ENCODE data around the gene PGRMC2. TPM values are rescaled to one million over a fixed set of nuclear protein-coding genes. Genes with fewer than 3 reads are reported as not detected.
"Not testable (repeated sequence)": the region's sequence is repeated elsewhere in the genome, so short reads cannot be mapped to it uniquely, and the experiment has no call there.

Gene PGRMC2
- total and polyA plus RNA-seq, 4 donors: 49.0 to 74.8 (median 59.5) TPM

DNA sequence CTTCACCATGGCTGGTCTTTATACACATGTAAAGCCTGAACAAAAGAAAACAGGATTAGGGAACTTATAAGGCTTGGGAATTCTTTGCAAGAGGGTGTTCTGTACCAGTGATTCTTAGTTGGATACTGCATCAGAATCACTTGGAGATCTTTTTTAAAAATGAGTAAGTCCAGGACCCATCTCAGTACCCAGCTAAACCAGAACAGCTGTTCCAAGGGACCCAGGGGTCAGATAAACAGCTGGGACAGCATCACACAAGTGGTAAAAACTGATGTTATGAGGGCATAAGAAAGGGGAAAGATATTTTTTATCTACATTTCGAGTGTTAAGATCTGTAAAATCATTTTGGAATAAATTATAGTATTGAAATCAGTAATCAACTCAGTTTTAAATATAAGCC lies 16.1 kb downstream of the PGRMC2 start:
- DNase-seq: no peak
- H3K4me3 ChIP-seq (ENCODE audit: low read length in 2 of 2): no peak overlapping the region
- peaks cover 0 to 2% of the 10 kb centered on the region in 2 donors for H3K4me1 ChIP-seq (ENCODE audit: control insufficient read depth in 1 of 2, insufficient read depth in 2 of 2, low read length in 2 of 2)
- no peaks in the 10 kb centered on the region for H3K27me3 ChIP-seq (ENCODE audit: control insufficient read depth in 1 of 2, insufficient read depth in 2 of 2, low read length in 1 of 2)
- no peak for ATAC-seq (ENCODE audit: low FRiP score)
- intact Hi-C loops (cut with DNase I): no loop called here
- H3K27ac ChIP-seq (ENCODE audit: low read depth in 1 of 2, low read length in 2 of 2): no peak overlapping the region
- H3K36me3 ChIP-seq (ENCODE audit: control insufficient read depth in 1 of 2, insufficient read depth in 2 of 2, low read length in 1 of 2): no peaks in the 10 kb centered on the region
- 87 to 89% methylated on average over 1 of the region's 1 CpG for WGBS, 2 donors
- no peaks in the 10 kb centered on the region for H3K9me3 ChIP-seq (ENCODE audit: control insufficient read depth, low read length)

DNA sequence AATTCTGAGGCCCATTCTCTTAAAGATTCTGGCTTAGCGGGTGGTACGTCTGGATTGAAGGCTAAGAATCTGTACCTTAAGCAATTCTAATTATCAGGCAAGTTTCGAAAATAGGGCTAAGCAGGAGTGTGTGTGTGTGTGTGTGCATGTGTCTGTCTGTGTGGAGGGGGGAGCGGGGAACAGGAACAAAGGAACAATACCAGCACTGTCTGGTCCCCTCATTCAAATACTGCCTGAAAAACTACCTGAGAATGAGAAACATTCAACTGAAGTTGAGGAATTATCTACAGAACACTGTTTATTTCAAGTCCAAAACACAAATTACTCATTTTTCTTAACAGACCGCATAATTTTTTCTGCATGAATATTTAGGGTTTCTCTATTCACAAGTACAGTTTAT lies 18.6 kb downstream of the PGRMC2 start:
- H3K36me3 ChIP-seq (ENCODE audit: control insufficient read depth in 1 of 2, insufficient read depth in 2 of 2, low read length in 1 of 2): no peaks in the 10 kb centered on the region
- WGBS, 2 donors: 89 to 93% methylated on average over 5 of the region's 5 CpGs
- intact Hi-C loops (cut with DNase I): no loop called here
- ATAC-seq (ENCODE audit: low FRiP score) (no peak), DNase-seq (no peak)
- H3K4me3 ChIP-seq (ENCODE audit: low read length in 2 of 2): no peak overlapping the region
- H3K4me1 ChIP-seq (ENCODE audit: control insufficient read depth in 1 of 2, insufficient read depth in 2 of 2, low read length in 2 of 2): no peaks in the 10 kb centered on the region
- H3K27me3 ChIP-seq (ENCODE audit: control insufficient read depth in 1 of 2, insufficient read depth in 2 of 2, low read length in 1 of 2): no peaks in the 10 kb centered on the region
- H3K9me3 ChIP-seq (ENCODE audit: control insufficient read depth, low read length): peaks cover 1% of the 10 kb centered on the region
- no peak overlapping the region for H3K27ac ChIP-seq (ENCODE audit: low read depth in 1 of 2, low read length in 2 of 2)

DNA sequence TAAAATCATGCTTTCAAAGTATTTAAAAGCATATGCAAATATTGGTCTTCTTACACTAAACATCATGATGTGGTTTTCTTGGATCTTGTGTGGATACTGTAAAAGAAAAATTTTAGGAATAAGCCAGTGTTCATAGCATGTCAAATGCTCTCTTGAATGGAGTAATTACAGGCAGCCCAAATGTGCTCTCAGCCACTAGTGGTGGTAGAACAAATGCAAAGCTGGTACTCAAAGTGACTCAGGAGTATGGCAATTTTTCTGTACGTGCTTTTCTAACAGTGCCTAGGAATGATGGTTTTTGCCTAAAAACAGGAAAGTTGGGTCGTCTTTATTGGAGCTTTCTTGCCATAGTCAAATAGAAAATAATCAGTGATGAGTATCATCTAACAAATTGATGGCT lies 19.9 kb downstream of the PGRMC2 start:
- H3K9me3 ChIP-seq (ENCODE audit: control insufficient read depth, low read length): peaks cover 1% of the 10 kb centered on the region
- ATAC-seq (ENCODE audit: low FRiP score) (no peak), DNase-seq (no peak)
- no peaks in the 10 kb centered on the region for H3K36me3 ChIP-seq (ENCODE audit: control insufficient read depth in 1 of 2, insufficient read depth in 2 of 2, low read length in 1 of 2)
- 48 to 53% methylated on average over 2 of the region's 2 CpGs for WGBS, 2 donors
- no peaks in the 10 kb centered on the region for H3K27me3 ChIP-seq (ENCODE audit: control insufficient read depth in 1 of 2, insufficient read depth in 2 of 2, low read length in 1 of 2)
- intact Hi-C loops (cut with DNase I): no loop called here
- H3K4me1 ChIP-seq (ENCODE audit: control insufficient read depth in 1 of 2, insufficient read depth in 2 of 2, low read length in 2 of 2): no peaks in the 10 kb centered on the region
- no peak overlapping the region for H3K27ac ChIP-seq (ENCODE audit: low read depth in 1 of 2, low read length in 2 of 2)
- H3K4me3 ChIP-seq (ENCODE audit: low read length in 2 of 2): no peak overlapping the region

DNA sequence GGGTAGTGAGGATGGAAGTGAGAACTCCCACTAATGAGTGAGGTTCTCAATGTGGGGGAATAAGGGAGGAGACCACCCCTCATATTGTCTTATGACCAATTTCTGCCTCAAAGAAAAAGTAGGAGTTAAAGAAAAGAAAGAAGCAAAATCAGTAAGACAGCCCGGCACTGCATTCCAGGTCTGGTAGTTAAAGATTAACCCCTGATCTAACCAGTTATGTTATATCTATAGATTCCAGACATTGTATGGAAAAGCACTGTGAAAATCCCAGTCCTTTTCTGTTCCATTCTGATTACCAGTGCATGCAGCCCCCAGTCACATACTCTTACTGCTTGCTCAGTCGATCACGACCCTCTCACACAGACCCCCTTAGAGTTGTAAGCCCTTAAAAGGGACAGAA lies 20.4 kb downstream of the PGRMC2 start:
- WGBS, 2 donors: 24 to 35% methylated on average over 3 of the region's 3 CpGs
- H3K4me1 ChIP-seq (ENCODE audit: control insufficient read depth in 1 of 2, insufficient read depth in 2 of 2, low read length in 2 of 2): not testable (repeated sequence)

DNA sequence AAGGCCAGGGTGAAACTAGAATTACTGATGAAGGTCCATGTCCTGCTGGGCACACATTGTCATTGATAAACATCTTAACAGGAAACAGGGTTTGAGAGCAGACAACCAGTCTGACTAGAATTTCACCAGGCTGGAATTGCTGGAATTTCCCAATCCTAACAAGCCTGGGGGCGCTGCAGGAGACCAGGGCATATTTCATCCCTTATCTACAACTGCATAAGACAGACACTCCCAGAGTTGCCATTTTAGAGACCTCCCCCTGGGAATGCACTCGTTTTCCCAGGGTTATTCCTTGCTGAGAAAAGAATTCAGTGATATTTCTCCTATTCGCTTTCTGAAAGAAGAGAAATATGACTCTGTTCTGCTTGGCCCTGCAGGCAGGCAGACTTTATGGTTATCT lies 22.1 kb downstream of the PGRMC2 start:
- ATAC-seq (ENCODE audit: low FRiP score); DNase-seq; H3K36me3 ChIP-seq (ENCODE audit: control insufficient read depth in 1 of 2, insufficient read depth in 2 of 2, low read length in 1 of 2); H3K9me3 ChIP-seq (ENCODE audit: control insufficient read depth, low read length); H3K4me3 ChIP-seq (ENCODE audit: low read length in 2 of 2); H3K27me3 ChIP-seq (ENCODE audit: control insufficient read depth in 1 of 2, insufficient read depth in 2 of 2, low read length in 1 of 2); intact Hi-C loops (cut with DNase I); H3K27ac ChIP-seq (ENCODE audit: low read depth in 1 of 2, low read length in 2 of 2); H3K4me1 ChIP-seq (ENCODE audit: control insufficient read depth in 1 of 2, insufficient read depth in 2 of 2, low read length in 2 of 2): not testable (repeated sequence)
- WGBS, 2 donors: 23 to 34% methylated on average over 3 of the region's 3 CpGs

More for the DNA sequence above, 20.4 kb downstream of the PGRMC2 start:
- DNase-seq; intact Hi-C loops (cut with DNase I); H3K27ac ChIP-seq (ENCODE audit: low read depth in 1 of 2, low read length in 2 of 2); ATAC-seq (ENCODE audit: low FRiP score); H3K9me3 ChIP-seq (ENCODE audit: control insufficient read depth, low read length); H3K27me3 ChIP-seq (ENCODE audit: control insufficient read depth in 1 of 2, insufficient read depth in 2 of 2, low read length in 1 of 2); H3K4me3 ChIP-seq (ENCODE audit: low read length in 2 of 2); H3K36me3 ChIP-seq (ENCODE audit: control insufficient read depth in 1 of 2, insufficient read depth in 2 of 2, low read length in 1 of 2): not testable (repeated sequence)

DNA sequence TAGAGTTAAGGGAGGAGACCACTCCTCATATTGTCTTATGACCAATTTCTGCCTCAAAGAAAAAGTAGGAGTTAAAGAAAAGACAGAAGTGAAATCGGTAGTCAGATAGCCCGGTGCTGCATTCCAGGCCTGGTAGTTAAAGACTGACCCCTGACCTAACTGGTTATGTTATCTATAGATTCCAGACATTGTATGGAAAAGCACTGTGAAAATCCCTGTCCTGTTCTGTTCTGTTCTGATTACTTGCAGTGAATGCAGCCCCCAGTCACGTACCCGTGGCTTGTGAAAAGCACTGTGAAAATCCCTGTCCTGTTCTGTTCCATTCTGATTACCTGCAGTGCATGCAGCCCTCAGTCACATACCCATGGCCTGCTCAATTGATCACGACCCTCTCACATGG lies 27.7 kb downstream of the PGRMC2 start:
- H3K4me1 ChIP-seq (ENCODE audit: control insufficient read depth in 1 of 2, insufficient read depth in 2 of 2, low read length in 2 of 2); H3K27ac ChIP-seq (ENCODE audit: low read depth in 1 of 2, low read length in 2 of 2); ATAC-seq (ENCODE audit: low FRiP score); H3K4me3 ChIP-seq (ENCODE audit: low read length in 2 of 2); H3K36me3 ChIP-seq (ENCODE audit: control insufficient read depth in 1 of 2, insufficient read depth in 2 of 2, low read length in 1 of 2); H3K9me3 ChIP-seq (ENCODE audit: control insufficient read depth, low read length); intact Hi-C loops (cut with DNase I); DNase-seq; H3K27me3 ChIP-seq (ENCODE audit: control insufficient read depth in 1 of 2, insufficient read depth in 2 of 2, low read length in 1 of 2): not testable (repeated sequence)
- 72% methylated on average over 5 of the region's 5 CpGs for WGBS, 2 donors

DNA sequence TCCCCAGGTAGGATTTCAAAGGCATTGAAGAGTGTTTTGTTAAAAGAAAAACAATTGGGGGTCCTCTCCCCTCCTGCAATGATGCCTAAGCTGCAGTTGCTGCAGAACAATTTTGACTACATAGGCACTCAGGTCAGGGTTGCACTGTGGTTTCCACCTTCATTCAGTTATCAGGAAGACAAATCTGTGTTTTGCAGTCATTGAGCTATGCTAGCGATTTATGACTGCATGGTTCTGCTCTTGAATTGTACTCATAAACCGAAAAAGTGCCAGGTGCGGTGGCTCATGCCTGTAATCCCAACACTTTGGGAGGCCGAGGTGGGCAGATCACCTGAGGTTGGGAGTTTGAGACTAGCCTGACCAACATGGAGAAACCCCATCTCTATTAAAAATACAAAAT lies 29.4 kb downstream of the PGRMC2 start:
- DNase-seq; H3K27me3 ChIP-seq (ENCODE audit: control insufficient read depth in 1 of 2, insufficient read depth in 2 of 2, low read length in 1 of 2); H3K4me3 ChIP-seq (ENCODE audit: low read length in 2 of 2); H3K27ac ChIP-seq (ENCODE audit: low read depth in 1 of 2, low read length in 2 of 2); ATAC-seq (ENCODE audit: low FRiP score); H3K9me3 ChIP-seq (ENCODE audit: control insufficient read depth, low read length); intact Hi-C loops (cut with DNase I); H3K4me1 ChIP-seq (ENCODE audit: control insufficient read depth in 1 of 2, insufficient read depth in 2 of 2, low read length in 2 of 2); H3K36me3 ChIP-seq (ENCODE audit: control insufficient read depth in 1 of 2, insufficient read depth in 2 of 2, low read length in 1 of 2): not testable (repeated sequence)
- WGBS, 2 donors: 84 to 86% methylated on average over 4 of the region's 4 CpGs

DNA sequence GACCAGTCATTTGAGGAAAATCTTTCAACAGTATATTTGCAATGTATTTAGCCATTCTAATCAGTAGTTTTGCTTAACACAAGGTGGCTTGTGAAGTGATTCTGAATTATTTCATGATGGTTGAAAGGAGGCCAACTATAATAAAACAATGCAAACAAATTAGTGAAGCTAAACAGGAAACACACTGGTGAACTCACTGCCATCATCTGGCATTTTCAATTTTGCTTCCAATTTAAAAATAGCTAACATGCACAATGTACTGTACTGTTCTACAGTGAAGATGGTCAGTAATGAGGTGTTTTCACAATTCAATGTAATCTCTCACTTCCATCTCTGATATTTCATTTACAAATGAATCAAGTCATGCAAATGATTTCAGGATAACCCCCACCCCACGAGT lies 31.1 kb downstream of the PGRMC2 start:
- no peaks in the 10 kb centered on the region for H3K9me3 ChIP-seq (ENCODE audit: control insufficient read depth, low read length)
- DNase-seq: no peak
- no peak for ATAC-seq (ENCODE audit: low FRiP score)
- 57 to 67% methylated on average over 1 of the region's 1 CpG for WGBS, 2 donors
- no peaks in the 10 kb centered on the region for H3K27me3 ChIP-seq (ENCODE audit: control insufficient read depth in 1 of 2, insufficient read depth in 2 of 2, low read length in 1 of 2)
- no peak overlapping the region for H3K4me3 ChIP-seq (ENCODE audit: low read length in 2 of 2)
- H3K27ac ChIP-seq (ENCODE audit: low read depth in 1 of 2, low read length in 2 of 2): no peak overlapping the region
- H3K4me1 ChIP-seq (ENCODE audit: control insufficient read depth in 1 of 2, insufficient read depth in 2 of 2, low read length in 2 of 2): no peaks in the 10 kb centered on the region
- intact Hi-C loops (cut with DNase I): no loop called here
- no peaks in the 10 kb centered on the region for H3K36me3 ChIP-seq (ENCODE audit: control insufficient read depth in 1 of 2, insufficient read depth in 2 of 2, low read length in 1 of 2)

DNA sequence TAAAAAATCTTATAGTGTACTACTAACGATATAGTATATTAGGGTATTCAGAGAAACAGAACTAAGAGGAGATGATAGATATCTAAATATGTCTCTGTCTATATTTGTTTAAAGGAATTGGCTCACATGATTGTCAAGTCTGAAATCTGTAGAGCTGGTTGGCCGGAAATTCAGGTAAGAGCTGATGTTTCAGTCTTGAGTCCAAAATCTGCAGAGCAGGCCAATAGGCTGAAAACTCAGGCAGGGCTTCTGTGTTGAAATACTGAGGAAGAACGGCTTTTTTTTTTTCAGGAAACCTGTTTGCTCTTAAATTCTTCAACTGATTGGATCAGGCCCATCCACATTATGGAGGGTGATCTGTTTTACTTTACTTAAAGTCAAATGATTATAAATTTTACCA lies 31.7 kb downstream of the PGRMC2 start:
- intact Hi-C loops (cut with DNase I): no loop called here
- WGBS, 2 donors: 91 to 94% methylated on average over 3 of the region's 3 CpGs

More for the DNA sequence above, 31.7 kb downstream of the PGRMC2 start:
- ATAC-seq (ENCODE audit: low FRiP score) (no peak), DNase-seq (no peak)
- Histone ChIP-seq H3K36me3 (ENCODE audit: control insufficient read depth in 1 of 2, insufficient read depth in 2 of 2, low read length in 1 of 2) (no peaks in the 10 kb centered on the region), H3K27ac (ENCODE audit: low read depth in 1 of 2, low read length in 2 of 2) (no peak overlapping the region), H3K4me3 (ENCODE audit: low read length in 2 of 2) (no peak overlapping the region), H3K27me3 (ENCODE audit: control insufficient read depth in 1 of 2, insufficient read depth in 2 of 2, low read length in 1 of 2) (no peaks in the 10 kb centered on the region), H3K4me1 (ENCODE audit: control insufficient read depth in 1 of 2, insufficient read depth in 2 of 2, low read length in 2 of 2) (no peaks in the 10 kb centered on the region), H3K9me3 (ENCODE audit: control insufficient read depth, low read length) (no peaks in the 10 kb centered on the region)

Data from aorta (tissue), 5 donors.